CD4-positive, alpha-beta T cell treated with Interleukin-17A for 1 hour (primary cell): ENCODE measurements around the gene INCA1.

Experiments used
- DNase-seq: peaks from one replicate; pipeline ENCODE4 v3.0.0-alpha.2; 2020

The INCA1 gene

DNA sequence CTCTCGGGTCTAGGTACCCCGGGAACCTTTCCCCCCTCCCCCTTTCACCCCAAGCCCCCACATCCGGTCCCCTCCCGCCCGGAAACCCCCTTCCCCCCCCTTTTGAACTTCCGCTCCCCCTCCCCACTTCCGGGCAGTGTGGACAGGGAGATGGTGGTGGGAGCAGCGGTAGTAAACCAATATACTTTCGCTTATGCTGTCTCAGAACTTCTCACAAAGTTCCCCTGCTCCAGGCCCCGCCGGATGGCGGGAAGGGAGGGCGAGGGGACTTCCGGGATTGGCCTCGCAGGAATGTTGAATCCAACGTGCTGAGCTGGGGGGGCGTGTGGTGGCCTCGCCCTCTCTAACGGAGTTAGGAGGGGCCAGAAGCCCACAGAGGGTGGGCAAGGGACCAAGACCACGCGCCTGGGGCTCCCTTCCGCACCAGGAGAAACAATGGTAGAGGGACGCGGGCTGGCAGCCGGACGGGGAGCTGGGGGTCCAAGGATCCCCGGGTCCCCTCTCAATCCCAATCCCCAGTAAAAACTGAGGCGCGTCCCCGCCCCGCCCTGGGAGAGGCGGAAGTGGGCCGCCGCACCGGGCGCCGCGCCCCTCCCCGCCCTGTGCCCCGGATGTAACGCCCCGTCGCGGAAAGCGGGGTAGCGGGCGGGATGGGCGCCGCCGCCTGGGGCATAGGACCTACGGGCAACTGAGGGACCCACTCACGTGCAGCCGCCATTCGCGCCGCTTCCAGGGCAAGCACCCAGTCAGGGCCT lies 49.7 kb downstream of the INCA1 start:
- peak; percentile 79 for DNase-seq

DNA sequence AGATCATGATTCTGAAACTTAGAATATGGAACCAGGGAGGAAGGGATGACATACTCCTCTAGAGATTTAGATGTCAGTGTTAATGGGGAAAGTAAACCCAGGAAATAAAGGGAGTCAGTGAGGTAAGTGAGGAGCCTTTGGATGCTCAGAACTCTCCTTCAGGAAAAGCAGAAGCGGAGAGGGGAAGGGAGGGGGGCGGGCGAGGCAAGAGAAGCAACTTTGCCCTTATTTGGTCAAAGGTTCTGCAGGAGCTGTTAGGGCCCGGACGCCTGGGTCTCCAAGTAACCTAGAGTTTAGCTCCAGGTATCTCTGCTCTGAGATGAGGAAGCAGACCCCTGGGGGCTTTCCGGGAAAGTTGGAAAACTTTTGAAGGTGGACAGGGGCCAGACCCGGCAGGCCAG lies 50.3 kb downstream of the INCA1 start:
- no peak for DNase-seq

DNA sequence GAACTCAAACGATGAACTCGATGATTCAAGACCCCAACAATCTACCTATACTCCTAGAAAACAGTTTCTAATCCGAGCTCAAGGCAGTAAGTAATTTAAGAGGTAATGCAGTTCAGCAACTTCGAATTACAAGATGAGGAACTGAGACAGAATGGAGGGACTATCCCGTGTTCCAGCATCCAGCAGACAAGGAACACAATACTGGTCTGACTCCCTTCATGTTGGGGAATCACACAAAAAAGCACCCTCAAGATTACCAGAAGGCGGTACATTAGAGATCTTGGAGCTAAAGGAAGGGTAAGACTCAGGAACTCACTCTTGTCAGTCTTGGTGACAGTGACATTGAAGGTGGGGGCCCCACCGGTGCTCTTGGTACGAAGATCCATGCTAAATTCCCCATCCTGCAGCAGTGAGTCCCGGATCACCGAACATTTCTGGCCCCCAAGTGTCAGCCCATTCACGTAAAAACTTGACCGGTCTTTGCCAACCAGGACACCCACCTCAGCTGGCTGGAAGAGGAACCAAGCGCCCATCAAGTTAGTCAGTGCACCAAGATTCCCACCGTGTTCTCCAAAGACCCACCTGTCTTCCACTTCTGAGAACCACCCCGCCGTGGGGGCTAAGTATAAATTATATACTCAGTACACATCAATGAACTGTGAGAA lies 50.9 kb downstream of the INCA1 start:
- peak; percentile 27 for DNase-seq

DNA sequence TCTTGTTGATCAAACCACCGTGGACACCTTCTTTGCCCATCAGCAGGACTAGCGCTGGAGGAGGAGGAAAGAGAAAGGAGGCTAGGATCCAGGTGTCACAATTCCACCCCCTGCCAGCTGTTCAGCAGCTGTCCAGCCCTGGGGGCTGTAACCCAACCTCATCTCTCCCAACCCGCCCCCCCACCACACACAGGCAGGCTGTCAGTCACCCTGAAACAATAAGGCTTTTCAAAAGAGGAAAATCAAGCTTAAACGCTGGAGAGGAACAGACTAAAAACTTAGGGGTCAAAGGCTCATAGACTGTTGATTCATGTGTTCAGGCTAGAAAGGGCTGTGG lies 51.4 kb downstream of the INCA1 start:
- no peak for DNase-seq

DNA sequence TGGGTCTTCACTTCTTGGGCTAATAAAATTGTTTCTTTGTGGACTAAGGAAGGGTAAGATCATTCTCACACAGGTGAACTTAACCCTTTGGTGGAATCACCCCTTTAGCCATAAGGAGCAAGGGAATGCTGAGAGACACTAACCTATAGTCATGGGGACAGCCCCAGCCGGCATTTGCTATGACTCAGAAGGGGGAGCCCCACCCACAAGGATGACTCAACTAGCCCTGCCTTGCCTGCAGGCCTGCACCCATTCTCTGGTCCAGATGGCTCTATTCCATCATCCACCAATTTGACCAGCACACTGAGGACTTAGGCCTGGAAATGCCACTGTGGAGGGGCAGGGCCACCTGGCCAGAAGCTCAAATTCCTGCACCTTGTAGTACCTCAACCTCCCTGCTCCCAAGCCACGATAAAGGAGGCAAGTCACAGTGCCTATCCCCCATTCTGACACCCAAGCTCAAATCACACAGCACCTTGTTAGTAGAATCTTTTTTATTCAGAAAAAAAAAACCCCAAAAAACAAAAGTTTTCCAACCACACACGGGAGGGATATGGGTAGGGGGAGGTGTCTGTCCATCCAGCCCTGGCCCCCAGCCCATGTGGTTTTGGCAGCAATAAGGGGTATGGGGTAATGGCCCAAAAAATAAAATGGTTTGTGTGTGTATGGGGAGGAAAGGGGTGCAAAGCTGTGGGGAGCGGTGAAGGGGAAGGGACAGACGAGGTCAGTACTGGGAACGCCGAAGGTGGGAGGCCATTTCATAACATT lies 52.0 kb downstream of the INCA1 start:
- DNase-seq: peak; percentile 78

DNA sequence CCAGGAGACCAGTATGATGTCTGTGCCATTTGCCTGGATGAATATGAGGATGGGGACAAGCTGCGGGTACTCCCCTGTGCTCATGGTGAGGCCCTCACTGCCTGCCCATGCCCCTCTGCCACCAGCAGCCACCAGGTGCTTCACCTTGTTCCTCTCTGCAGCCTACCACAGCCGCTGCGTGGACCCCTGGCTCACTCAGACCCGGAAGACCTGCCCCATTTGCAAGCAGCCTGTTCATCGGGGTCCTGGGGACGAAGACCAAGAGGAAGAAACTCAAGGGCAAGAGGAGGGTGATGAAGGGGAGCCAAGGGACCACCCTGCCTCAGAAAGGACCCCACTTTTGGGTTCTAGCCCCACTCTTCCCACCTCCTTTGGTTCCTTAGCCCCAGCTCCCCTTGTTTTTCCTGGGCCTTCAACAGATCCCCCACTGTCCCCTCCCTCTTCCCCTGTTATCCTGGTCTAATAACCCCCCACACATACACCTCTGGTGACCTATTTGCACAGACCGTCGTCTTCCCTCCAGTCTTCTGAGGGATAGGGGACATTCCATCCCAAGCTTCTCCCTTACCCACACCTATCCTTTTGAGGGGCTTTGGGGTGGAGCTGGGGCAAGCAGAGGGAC lies 52.7 kb downstream of the INCA1 start:
- no peak for DNase-seq

DNA sequence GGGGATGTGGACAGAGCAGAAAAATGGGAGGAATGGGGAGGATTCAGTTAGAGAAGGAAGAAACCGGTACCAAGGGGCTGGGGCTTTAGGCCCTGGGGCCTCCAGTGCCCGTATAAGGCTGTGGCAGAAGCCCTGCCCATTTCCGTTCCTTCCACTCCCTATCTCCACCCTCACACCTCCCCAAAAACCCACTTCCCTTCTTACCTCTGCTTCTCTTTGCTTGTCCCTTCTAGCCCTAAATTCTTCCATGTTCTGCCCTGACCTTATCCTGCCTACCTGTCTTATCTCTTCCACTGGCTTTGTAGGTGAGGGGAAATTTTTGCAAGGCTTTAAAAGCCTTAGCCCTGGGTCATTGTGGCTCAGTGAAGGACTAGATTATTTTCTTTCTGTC lies 53.2 kb downstream of the INCA1 start:
- peak; percentile 77 for DNase-seq

DNA sequence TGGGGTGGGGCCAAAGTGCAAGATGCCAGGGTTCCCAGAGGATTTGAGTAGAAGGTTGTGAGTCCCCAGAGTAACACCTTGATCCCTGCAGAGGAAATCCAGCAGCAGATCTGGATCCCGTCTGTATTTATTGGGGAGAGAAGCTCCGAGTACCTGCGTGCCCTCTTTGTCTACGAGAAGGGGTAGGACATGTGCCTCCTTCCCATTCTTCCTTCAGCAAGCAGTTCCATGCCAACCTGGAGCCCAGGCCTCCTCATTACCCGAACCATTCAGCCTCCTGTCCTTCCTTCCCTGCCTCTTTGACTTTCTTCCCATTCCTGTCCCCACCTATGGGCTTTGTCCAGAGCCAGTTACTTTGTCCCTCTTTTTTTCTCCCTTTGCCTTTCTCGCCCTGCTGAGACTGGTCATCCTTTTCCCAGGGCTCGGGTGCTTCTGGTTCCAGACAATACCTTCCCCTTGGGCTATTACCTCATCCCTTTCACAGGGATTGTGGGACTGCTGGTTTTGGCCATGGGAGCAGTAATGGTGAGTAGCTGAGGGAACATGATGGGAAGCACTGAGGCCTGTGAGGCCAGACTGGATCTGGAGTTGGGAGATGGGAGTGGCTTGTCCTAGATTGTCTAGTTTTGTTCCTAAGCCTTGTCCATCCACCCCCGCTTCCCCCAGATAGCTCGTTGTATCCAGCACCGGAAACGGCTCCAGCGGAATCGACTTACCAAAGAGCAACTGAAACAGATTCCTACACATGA lies 54.4 kb downstream of the INCA1 start:
- no peak for DNase-seq

DNA sequence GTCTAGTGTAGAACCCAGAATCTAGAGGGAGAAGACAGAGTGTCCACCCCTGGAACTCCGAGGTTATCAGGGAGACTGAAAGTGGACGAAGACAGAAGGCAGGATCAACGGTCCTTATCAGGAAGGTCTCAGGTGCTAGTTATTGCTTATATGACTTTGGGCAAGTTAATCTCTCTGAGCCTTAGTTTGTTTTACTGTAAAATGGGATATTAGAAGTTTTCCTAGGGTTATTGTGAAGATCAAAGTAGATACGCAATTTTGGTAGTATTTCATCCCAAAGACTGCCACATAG lies 56.1 kb downstream of the INCA1 start:
- DNase-seq: no peak

DNA sequence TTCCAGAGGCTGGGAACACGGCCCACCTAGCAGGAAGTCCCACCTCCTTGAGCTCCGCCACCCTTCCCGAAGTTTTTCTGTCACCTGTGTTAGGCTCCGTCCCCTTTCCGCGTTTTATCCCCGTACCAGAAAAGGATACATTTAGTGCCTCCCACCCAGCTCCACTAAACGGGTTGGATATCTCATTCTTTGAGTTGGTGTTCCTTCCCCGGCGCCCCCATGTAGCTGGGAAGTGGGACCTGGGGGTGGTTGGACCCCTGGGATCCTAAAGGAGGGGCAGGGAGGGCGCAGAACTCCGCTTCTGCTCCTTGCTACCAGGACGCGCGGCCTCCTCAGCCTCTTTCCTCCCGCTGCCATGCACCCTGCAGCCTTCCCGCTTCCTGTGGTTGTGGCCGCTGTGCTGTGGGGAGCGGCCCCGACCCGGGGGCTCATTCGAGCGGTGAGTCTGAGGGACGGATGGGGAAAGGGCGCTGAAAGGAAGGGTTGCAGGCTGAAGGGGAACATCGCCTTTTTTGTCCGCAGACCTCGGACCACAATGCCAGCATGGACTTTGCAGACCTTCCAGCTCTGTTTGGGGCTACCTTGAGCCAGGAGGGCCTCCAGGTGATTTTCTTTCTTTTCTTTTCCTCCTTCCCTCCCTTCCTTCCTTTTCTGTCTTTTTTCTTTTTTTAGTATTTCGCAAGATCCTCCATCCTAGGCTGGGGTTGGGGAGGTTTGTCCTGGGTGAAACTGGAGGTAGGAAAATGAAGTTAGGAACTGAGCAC lies 56.6 kb downstream of the INCA1 start:
- peak; percentile 40 for DNase-seq

DNA sequence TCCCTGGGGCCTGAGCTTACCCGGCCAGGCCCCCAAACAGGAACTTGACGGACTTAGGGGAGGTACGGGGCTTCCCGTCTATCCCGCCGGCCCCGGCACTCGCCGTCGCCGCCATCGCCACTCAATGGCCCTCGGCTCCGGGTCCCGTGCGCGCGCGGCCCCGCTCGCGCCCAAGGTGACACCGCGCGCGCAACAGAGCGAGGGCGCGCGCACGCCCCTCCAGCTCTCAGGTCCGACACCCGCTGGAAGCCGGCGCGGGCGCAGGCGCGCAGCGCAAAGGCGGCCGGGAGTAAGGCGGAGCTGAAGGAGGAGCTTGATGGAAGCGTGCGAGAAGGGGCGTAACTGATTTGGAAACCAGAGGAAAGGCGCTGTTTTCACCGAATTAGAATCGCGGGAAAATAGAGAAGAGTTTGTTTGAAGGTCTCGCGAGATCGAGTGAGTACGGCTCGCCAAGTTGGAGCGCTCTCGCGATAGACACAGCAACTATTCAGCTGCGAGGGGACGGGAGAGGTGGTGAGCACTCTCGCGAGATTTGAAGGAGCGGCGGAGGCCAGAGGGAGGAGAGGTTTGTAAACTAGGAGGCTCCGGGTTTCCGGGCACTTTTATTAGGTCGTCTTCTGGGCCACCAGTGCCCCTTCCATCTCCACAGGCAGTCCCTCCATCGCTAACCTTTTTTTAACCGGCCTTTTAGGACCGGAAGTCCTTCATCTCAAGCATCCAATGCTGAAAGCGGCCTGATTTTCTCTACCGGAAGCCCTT lies 57.3 kb downstream of the INCA1 start, which contains the start of the genes RNF167 and SLC25A11:
TSS of gene RNF167 (plus strand) at position 473 of the 759 bp plus-strand sequence. CDS start 642 bp downstream, outside the sequence.
TSS of gene SLC25A11 (minus strand) at position 251 of the 759 bp plus-strand sequence. CDS start at position 115, 136 bp downstream.
- peak; percentile 100 for DNase-seq

DNA sequence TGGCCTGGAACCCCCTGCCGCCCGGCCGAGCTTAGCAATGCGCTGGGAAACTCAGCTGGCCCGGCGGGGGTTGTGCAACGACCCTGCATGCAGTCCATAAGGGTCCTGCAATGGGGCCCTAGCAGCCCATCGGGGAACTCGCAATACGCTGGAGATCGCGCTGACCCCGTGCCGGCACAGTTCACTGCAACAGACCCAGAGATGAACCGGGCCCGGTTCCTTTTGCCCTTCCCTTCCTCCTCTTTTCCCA lies 57.9 kb downstream of the INCA1 start:
- DNase-seq: no peak

DNA sequence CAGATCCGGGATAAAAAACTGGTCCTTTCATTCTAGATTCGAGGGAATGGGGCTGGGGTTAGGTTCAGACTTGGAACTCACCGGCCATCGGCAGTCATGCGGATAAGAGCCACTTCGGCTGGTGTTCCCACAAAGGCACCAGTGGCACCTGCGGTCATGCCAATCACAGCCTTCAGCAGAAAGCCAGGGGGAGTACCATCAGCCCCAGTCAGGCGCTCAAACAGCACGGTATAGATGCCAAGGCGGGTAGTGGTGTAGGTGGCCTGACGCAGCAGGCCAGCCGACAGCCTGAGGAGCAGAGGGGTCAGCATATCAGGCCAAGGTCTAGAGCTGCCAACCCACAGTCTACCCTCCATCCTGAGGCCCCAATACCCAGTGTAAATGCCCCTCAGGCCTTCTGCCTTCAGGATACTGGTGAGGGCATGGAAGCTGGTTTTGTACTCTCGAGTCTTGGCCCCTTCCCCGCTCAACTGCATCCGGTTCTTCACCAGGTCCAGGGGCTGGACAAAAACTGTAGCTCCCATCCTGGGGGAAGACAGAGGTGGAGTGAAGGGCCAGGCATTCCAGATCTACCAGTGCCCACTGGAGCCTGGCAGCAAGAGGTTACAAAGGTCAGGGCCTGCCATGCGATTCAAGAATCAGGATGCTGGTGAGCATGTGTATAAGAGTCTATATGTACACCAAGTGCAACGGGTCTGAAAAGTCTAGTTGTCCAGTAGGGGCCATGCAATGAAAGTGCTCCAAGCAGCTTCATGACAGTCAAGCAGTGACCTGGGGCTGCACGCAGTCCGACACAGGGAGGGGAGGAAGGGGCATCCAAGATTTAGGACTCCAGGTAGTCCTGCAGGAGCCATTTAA lies 58.4 kb downstream of the INCA1 start:
- peak; percentile 11 for DNase-seq
